ENCODE measurements around the gene MXI1. TPM values are rescaled to one million over a fixed set of nuclear protein-coding genes. Genes with fewer than 3 reads are reported as not detected.
"Not testable (repeated sequence)": the region's sequence is repeated elsewhere in the genome, so short reads cannot be mapped to it uniquely, and the experiment has no call there.

MXI1 gene
- total RNA-seq, 1 donor from 2014 or later = 48.1 TPM

DNA sequence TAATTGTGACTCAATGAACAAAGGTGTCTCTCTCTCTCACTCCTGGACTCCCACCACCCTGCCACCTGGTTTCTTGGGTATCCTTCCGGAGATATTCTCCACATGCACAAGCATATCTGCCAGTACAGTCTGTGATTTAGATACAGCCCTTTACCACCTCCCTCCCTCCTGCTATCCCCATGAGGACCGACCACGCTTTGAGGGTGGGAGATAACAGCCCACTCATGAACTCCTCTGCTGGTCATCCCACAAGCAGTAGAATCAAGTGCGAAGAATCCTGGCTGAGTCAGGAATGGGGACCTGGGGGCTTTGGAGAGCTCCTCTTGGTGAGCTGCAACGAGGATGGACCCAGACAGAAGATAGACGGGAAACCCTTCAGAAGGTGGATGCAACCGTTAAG, 28.2 kb upstream of the MXI1 start:
- Mint-ChIP-seq H3K4me1 (ENCODE audit: low read depth, unreplicated experiment) (no peaks in the 10 kb centered on the region), H3K36me3 (ENCODE audit: unreplicated experiment) (no peaks in the 10 kb centered on the region), H3K27me3 (ENCODE audit: unreplicated experiment) (peaks cover 2% of the 10 kb centered on the region), H3K27ac (ENCODE audit: unreplicated experiment) (no peak overlapping the region), H3K4me3 (ENCODE audit: unreplicated experiment) (no peak overlapping the region), H3K9me3 (ENCODE audit: unreplicated experiment) (no peaks in the 10 kb centered on the region)
- no peak for DNase-seq
- TF ChIP-seq, protein P1, sequence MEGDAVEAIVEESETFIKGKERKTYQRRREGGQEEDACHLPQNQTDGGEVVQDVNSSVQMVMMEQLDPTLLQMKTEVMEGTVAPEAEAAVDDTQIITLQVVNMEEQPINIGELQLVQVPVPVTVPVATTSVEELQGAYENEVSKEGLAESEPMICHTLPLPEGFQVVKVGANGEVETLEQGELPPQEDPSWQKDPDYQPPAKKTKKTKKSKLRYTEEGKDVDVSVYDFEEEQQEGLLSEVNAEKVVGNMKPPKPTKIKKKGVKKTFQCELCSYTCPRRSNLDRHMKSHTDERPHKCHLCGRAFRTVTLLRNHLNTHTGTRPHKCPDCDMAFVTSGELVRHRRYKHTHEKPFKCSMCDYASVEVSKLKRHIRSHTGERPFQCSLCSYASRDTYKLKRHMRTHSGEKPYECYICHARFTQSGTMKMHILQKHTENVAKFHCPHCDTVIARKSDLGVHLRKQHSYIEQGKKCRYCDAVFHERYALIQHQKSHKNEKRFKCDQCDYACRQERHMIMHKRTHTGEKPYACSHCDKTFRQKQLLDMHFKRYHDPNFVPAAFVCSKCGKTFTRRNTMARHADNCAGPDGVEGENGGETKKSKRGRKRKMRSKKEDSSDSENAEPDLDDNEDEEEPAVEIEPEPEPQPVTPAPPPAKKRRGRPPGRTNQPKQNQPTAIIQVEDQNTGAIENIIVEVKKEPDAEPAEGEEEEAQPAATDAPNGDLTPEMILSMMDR (IDR thresholded peaks at IDR 0.05; ENCODE audit: partially characterized antibody, unreplicated experiment) = no peak

DNA sequence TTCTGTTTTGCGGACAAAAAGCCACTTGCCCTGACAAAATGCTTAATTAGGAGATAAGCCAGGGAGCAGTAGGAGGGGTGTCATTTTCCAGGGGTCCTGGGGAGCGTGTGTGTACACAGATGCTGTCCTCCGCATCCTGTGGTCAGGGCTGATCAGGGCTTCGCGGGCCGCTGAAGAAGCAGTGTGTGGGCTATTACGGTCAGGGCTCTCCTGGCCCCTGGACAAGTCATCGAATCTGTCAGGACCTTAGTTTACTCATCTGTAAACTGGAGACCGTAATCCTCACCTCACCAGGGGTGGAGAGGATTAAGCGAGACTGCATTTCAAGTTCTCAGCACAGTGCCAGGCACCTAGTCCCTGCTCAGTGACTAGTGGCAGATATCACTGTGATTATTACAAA, 26.0 kb upstream of the MXI1 start:
- no peak for DNase-seq
- Mint-ChIP-seq H3K4me1 (ENCODE audit: low read depth, unreplicated experiment) (no peaks in the 10 kb centered on the region), H3K4me3 (ENCODE audit: unreplicated experiment) (no peak overlapping the region), H3K36me3 (ENCODE audit: unreplicated experiment) (no peaks in the 10 kb centered on the region), H3K27ac (ENCODE audit: unreplicated experiment) (no peak overlapping the region), H3K9me3 (ENCODE audit: unreplicated experiment) (no peaks in the 10 kb centered on the region), H3K27me3 (ENCODE audit: unreplicated experiment) (no peaks in the 10 kb centered on the region)
- TF ChIP-seq, protein P1 (IDR thresholded peaks at IDR 0.05; ENCODE audit: partially characterized antibody, unreplicated experiment) = no peak

DNA sequence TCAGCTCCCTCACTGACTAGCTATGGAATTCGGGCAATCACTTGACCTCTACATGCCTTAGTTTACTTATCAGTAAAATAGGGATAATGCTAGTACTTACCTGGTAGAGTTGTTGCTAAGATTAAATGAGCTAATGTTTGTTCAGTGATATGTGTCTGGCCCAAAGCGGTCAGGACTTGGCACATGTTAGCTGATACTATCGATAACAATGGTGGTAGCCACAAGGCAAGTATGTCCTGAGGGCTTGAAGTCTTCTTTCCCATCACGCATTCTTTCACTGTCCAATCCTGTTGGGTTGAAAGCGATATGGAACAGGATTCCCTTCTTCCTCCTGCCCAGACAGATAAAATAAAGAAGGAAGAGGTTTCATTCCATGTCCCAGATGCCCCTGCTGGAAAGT, 25.5 kb upstream of the MXI1 start:
- no peaks in the 10 kb centered on the region for H3K36me3 Mint-ChIP-seq (ENCODE audit: unreplicated experiment)

DNA sequence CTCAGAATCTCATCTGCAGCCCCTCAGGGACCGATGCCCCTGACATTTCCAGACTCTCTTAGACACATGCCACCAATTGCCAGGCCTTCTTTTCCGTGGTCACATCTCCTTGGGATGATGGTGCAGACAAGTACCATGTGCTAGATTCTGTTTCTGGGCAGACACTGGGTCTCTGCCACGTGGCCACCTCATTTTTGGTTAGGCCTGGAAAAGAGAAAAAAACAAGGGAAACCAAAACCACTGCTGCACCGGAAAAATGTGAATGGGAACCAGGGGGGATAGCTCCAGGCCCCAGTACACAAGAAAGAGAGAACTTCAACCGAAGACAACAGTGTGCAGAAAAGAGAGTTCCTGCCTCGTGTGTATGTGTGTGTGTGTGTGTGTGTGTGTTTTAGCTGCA, 23.0 kb upstream of the MXI1 start:
- TF ChIP-seq, protein P1 (IDR thresholded peaks at IDR 0.05; ENCODE audit: partially characterized antibody, unreplicated experiment) = no peak
- Mint-ChIP-seq H3K27me3 (ENCODE audit: unreplicated experiment) (no peaks in the 10 kb centered on the region), H3K9me3 (ENCODE audit: unreplicated experiment) (no peaks in the 10 kb centered on the region), H3K4me3 (ENCODE audit: unreplicated experiment) (no peak overlapping the region), H3K4me1 (ENCODE audit: low read depth, unreplicated experiment) (no peaks in the 10 kb centered on the region), H3K36me3 (ENCODE audit: unreplicated experiment) (no peaks in the 10 kb centered on the region), H3K27ac (ENCODE audit: unreplicated experiment) (no peak overlapping the region)
- DNase-seq = no peak

More for the DNA sequence above, 25.5 kb upstream of the MXI1 start:
- DNase-seq = no peak
- H3K4me3 Mint-ChIP-seq (ENCODE audit: unreplicated experiment) = no peak overlapping the region
- no peaks in the 10 kb centered on the region for H3K9me3 Mint-ChIP-seq (ENCODE audit: unreplicated experiment)
- no peak overlapping the region for H3K27ac Mint-ChIP-seq (ENCODE audit: unreplicated experiment)
- TF ChIP-seq, protein P1 (IDR thresholded peaks at IDR 0.05; ENCODE audit: partially characterized antibody, unreplicated experiment) = no peak
- H3K27me3 Mint-ChIP-seq (ENCODE audit: unreplicated experiment) = no peaks in the 10 kb centered on the region
- H3K4me1 Mint-ChIP-seq (ENCODE audit: low read depth, unreplicated experiment) = no peaks in the 10 kb centered on the region

DNA sequence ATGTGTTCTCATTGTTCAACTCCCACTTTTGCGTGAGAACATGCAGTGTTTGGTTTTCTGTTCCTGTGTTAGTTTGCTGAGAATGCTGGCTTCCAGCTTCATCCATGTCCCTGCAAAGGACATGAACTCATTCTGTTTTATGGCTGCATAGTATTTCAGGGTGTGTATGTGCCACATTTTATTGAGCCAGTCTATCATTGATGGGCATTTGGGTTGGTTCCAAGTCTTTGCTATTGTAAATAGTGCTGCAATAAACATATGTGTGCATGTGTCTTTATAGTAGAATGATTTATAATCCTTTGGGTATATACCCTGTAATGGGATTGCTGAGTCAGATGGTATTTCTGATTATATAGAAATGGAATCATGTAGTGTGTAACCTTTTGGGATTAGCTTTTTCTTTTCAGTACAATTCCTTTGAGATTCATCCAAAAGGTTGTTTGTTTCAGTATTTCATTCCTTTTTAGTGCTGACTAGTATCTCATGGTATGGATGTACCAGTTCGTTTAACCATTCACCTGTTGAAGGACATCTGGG, 21.7 kb upstream of the MXI1 start:
- not testable (repeated sequence) for H3K36me3 Mint-ChIP-seq (ENCODE audit: unreplicated experiment); H3K27ac Mint-ChIP-seq (ENCODE audit: unreplicated experiment); H3K27me3 Mint-ChIP-seq (ENCODE audit: unreplicated experiment); H3K4me1 Mint-ChIP-seq (ENCODE audit: low read depth, unreplicated experiment); H3K9me3 Mint-ChIP-seq (ENCODE audit: unreplicated experiment); DNase-seq; H3K4me3 Mint-ChIP-seq (ENCODE audit: unreplicated experiment)

Measured in glutamatergic neuron (in vitro differentiated cells).